Heart right ventricle (tissue), 16 donors: ENCODE measurements around the gene CATSPER3. TPM values are rescaled to one million over a fixed set of nuclear protein-coding genes. Genes with fewer than 3 reads are reported as not detected.
A peak's percentile ranks its signal among the peaks of the same experiment; 100 is the strongest.

Experiments
- ATAC-seq, 8 donors: fragments of 200-7000 bp; cut with Tn5 transposase; one replicate each; pipeline ENCODE4 v1.9.1; 2020; ENCODE audit warnings: mild to moderate bottlenecking in 8 of 8, moderate library complexity in 8 of 8, moderate number of reproducible peaks in 1 of 8
- DNase-seq, 2 donors: peaks; one replicate each; pipeline ENCODE4 v3.0.0-alpha.2; 2020
- H3K27ac ChIP-seq, 10 donors: fragments of 200-600 bp; sonication (generic) in 2 of 10; one replicate each; pipeline versions ENCODE4 v1.5.0 to v1.8.0; 2020 to 2022; ENCODE audit warnings: mild to moderate bottlenecking in 3 of 10
- H3K27me3 ChIP-seq, 7 donors: fragments of 200-600 bp; one replicate each; pipeline ENCODE4 v1.8.0; 2021 to 2022; ENCODE audit warnings: mild to moderate bottlenecking in 2 of 7
- H3K36me3 ChIP-seq, 9 donors: fragments of 200-600 bp; sonication (generic) in 1 of 9; one replicate each; pipeline versions ENCODE4 v1.5.0 to v1.8.0; 2020 to 2022; ENCODE audit warnings: mild to moderate bottlenecking in 2 of 9
- H3K4me1 ChIP-seq, 9 donors: fragments of 200-600 bp; sonication (generic) in 1 of 9; one replicate each; pipeline versions ENCODE4 v1.5.0 to v1.8.0; 2020 to 2022; ENCODE audit warnings: mild to moderate bottlenecking in 4 of 9
- H3K4me3 ChIP-seq, 10 donors: fragments of 200-600 bp; sonication (generic) in 2 of 10; one replicate each; pipeline versions ENCODE4 v1.5.0 to v1.8.0; 2020 to 2022; ENCODE audit warnings: mild to moderate bottlenecking in 7 of 10, moderate library complexity in 2 of 10
- H3K9me3 ChIP-seq, 11 donors: fragments of 200-600 bp in 10 of 11; sonication (generic) in 2 of 11; one replicate each; pipeline versions ENCODE4 v1.5.0 to v1.8.0; 2013 to 2022; ENCODE audit warnings: mild to moderate bottlenecking in 2 of 11, control low read depth in 1 of 11, moderate library complexity in 1 of 11
- WGBS, 2 donors: extraction: QIAGEN DNeasy Blood & Tissue Kit; methylation state at CpG; one replicate each; pipeline ENCODE4 v1.1.7; 2013; ENCODE audit warnings: inconsistent platforms in 1 of 2; 5-methylcytosine and 5-hydroxymethylcytosine counted together
- intact Hi-C, 10 donors: fragments of 100-400 bp; cut with DNase I; formaldehyde crosslinking; loops; one replicate each; pipeline versions ENCODE4 v1.11.1 to v1.14.2; 2022
- polyA plus RNA-seq, 2 donors: library from polyadenylated mRNA; stranded (reverse); fragments of 200-250 nt; gene quantifications; one replicate each; pipeline ENCODE4 v1.2.3, GENCODE V29; 2013
- total RNA-seq, 10 donors: library from RNA; stranded (reverse); fragmentation: NEBNext Ultra II Directional in 3 of 10; extraction: Animal tissue kit (Norgen Biotek cat#: 25700) in 3 of 10; gene quantifications; one replicate each; pipeline versions ENCODE4 v1.2.1 to v1.2.4, GENCODE V29; 2021 to 2023
- TF ChIP-seq, protein P1 (sequence below), 9 donors: fragments of 200-600 bp; sonication (generic) in 2 of 9; IDR thresholded peaks; one replicate each; pipeline versions ENCODE4 v1.5.0 to v1.8.0; 2021 to 2022; ENCODE audit warnings: antibody characterized with exemption in 9 of 9, mild to moderate bottlenecking in 5 of 9, moderate library complexity in 1 of 9
- donor health status: Arrhythmogenic right ventricular cardiomyopathy.
- donor health status: ischemic (EF 13 %, LVEDD 7.1; RV severe dilation, severe dysfunction).
- donor health status: healthy with polysubstance abuse.
- donor health status: DM: no; HTN: yes; CAD: no.
- donor health status: DM: no; HTN: no; CAD: no.
- donor health status: ischemic (EF 25% LVEDD 6.9; RV normal size, moderate dysfunction).
- donor health status: ischemic (EF 25% LVEDD 5.7; RV mildly dilated, moderate dysfunction).
- donor health status: healthy.
- donor health status: DM: yes; HTN: yes; CAD: no.
- donor health status: Ischemic cardiomyopathy.
- donor health status: ischemic (EF 35%, LVEDD 5.7; RV mildly dilated, moderate dysfunction).
- donor health status: nonischemic (EF 11% LVEDD 7.7; RV severe dilation, severe dysfunction).
- donor health status: DM: yes; HTN: yes; CAD: no.
- donor health status: PGD.
- donor health status: ischemic (EF 29% LVEDD 5.4; RV normal size, mild dysfunction).
- donor health status: nonischemic (EF 23%, LVEDD 6.1; RV moderate dilation, normal function).

Gene CATSPER3
- total and polyA plus RNA-seq, 12 donors: 0.37 to 1.1 (median 0.72) TPM

DNA sequence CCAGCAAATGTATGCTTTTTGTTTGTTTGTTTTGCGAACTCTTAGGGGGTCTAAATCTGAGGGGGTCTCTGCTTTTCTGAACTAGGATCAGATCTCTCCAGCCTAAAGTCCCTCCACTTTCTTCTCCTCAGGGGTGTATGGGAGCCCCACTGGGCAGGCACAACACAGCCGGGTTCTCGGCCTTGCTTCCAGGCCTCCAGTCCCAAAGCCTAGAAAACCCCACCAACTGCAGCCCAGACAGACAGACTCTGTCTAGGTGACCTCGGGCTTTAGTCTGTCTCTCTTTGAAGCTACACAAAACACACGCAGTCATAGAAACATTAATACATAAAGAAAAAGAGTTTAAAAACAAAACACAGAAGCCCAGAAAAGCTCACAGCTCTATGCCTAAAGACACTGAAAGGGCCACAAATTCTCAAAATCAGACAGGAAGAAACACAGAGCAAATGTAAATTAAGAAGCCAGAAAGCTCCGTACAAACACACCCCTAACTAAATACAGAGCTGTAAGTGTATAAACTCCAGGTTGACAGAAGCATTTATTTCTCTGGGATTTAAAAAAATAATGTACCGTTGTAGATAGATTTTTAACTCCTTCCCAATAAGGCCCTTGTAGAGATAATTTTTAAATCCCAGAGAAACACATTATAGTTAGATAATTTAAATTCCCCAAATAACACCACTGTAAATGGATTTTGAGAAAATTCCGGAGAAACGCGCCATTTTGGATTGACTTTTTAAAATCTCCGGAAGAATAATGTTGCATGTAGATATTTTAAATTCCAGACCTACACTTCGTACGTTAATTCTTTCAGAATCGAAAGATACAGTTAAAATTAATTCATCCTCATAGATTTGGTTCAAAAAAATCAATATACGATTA, 64.3 kb downstream of the CATSPER3 start:
- 17 to 29% methylated on average over 15 of the region's 15 CpGs for WGBS, 2 donors
- TF ChIP-seq, protein P1, sequence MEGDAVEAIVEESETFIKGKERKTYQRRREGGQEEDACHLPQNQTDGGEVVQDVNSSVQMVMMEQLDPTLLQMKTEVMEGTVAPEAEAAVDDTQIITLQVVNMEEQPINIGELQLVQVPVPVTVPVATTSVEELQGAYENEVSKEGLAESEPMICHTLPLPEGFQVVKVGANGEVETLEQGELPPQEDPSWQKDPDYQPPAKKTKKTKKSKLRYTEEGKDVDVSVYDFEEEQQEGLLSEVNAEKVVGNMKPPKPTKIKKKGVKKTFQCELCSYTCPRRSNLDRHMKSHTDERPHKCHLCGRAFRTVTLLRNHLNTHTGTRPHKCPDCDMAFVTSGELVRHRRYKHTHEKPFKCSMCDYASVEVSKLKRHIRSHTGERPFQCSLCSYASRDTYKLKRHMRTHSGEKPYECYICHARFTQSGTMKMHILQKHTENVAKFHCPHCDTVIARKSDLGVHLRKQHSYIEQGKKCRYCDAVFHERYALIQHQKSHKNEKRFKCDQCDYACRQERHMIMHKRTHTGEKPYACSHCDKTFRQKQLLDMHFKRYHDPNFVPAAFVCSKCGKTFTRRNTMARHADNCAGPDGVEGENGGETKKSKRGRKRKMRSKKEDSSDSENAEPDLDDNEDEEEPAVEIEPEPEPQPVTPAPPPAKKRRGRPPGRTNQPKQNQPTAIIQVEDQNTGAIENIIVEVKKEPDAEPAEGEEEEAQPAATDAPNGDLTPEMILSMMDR (IDR thresholded peaks at IDR 0.05): no peak
- no peak overlapping the region for H3K27ac ChIP-seq
- no peak for DNase-seq
- peak overlapping the region in 4 of 10 donors; percentile 18 to 48 (median 39) for H3K4me3 ChIP-seq
- ATAC-seq: no peak
- intact Hi-C loops: loop anchor here in 1 of 10 donors (10.0 kb wide), 1 partner anchor 153 kb away; no protein-coding TSS in a partner anchor
- H3K27me3 ChIP-seq: peaks cover 55 to 100% (median 98%) of the 10 kb centered on the region in 7 donors
- H3K4me1 ChIP-seq: peaks cover 9 to 60% (median 48%) of the 10 kb centered on the region in 9 donors
- no peaks in the 10 kb centered on the region for H3K9me3 ChIP-seq
- no peaks in the 10 kb centered on the region for H3K36me3 ChIP-seq

DNA sequence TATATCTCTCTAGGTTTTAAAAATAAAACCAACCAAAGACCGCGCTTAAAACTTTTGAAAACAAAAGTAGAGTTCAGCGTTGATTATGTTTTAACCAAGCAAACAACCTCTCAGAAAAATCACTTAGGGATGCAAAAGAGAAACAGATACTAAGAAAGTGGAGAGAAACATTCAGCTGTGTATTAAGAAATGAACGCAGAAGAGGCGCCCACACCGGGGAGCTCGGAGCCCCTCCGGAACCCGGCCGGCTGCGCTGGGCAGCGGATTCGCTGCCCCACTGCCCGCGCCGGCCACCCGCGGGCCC, 64.9 kb downstream of the CATSPER3 start:
- H3K4me3 ChIP-seq: peak overlapping the region in 8 of 10 donors; percentile 18 to 57 (median 39)
- peaks cover 9 to 60% (median 46%) of the 10 kb centered on the region in 9 donors for H3K4me1 ChIP-seq
- ATAC-seq: no peak
- H3K27ac ChIP-seq: no peak overlapping the region
- intact Hi-C loops: loop anchor here in 1 of 10 donors (10.0 kb wide), 1 partner anchor 152 kb away; no protein-coding TSS in a partner anchor
- H3K27me3 ChIP-seq: peaks cover 56 to 100% (median 98%) of the 10 kb centered on the region in 7 donors
- WGBS, 2 donors: 4 to 6% methylated on average over 18 of the region's 18 CpGs
- no peaks in the 10 kb centered on the region for H3K9me3 ChIP-seq
- TF ChIP-seq, protein P1 (IDR thresholded peaks at IDR 0.05): no peak
- DNase-seq: no peak
- no peaks in the 10 kb centered on the region for H3K36me3 ChIP-seq

DNA sequence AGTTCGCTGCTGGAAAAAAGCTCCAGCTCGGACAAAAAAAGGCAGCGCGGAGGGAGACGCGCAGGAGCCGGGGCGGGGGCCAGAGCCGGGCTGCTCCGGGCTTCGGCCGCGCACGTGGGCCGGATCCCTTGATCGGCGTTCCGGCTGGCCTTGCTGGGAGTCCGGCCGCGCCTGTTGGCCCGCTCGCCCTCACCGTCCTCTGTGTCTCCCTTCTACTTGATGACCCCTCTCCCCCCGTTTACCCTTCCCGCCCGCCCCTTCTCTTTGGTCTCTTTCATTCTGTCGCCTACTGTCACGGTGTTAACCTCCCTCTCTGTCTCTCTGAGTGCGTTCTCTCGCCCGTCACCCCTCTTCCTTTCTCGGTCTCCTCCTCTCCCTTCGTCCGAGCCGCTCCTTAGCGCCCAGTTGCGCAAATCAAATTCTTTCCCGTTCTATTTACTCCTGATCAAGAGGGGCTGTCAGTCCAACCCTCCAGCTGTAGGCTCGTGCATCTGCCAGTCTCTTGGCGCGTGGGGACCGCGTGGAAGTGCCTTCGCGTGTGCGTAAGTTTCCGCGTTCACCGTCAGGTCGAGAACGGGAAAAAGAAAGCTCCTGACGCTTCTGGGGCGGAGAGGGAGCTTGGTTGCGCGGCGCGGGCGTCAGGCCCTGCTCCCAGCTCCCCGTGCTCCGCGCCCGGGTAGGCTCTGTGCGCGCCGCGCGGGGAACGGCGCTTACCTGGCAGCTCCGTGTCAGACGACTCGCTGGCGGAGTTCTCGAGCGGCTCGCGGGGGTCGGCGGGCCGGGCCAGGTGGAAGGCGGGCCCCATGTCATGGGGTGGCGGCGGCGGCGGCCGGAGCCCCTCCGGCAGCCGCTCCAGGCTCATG, 65.5 kb downstream of the CATSPER3 start:
- no peak for DNase-seq
- Histone ChIP-seq H3K27ac (no peak overlapping the region), H3K27me3 (peaks cover 56 to 100% (median 98%) of the 10 kb centered on the region in 7 donors), H3K9me3 (no peaks in the 10 kb centered on the region), H3K4me1 (peaks cover 9 to 55% (median 40%) of the 10 kb centered on the region in 9 donors), H3K4me3 (peak overlapping the region; percentile 12 to 57 (median 38)), H3K36me3 (no peaks in the 10 kb centered on the region)
- ATAC-seq: no peak
- TF ChIP-seq, protein P1 (IDR thresholded peaks at IDR 0.05): no peak
- WGBS, 2 donors: 1% methylated on average over 87 to 89 of the region's 89 CpGs
- intact Hi-C loops: loop anchor here in 1 of 10 donors (10.0 kb wide), 1 partner anchor 152 kb away; no protein-coding TSS in a partner anchor

DNA sequence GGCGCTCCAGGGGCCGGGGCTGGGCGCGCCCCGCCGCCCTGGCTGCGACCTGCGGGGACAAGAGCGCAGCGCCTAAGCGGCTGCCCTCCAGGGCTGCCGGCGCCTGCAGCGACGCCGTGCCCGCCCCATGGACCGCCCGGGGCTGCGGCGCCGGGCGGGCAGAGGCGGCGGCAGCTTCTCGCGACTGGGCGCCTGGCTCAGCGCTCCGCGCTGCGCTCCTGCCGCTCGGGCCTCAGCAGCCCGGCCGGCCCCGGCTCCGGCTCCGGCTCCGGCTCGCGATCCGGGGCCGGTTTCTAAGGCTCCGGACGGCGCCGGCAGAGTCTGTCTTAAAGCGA, 66.2 kb downstream of the CATSPER3 start, which contains the start of gene PITX1:
Gene PITX1, minus strand, starts transcription at position 328 of the 335 bp plus-strand sequence. CDS start 347 bp downstream, outside the sequence.
- H3K27me3 ChIP-seq: peaks cover 53 to 100% (median 98%) of the 10 kb centered on the region in 7 donors
- ATAC-seq: peak in 3 of 8 donors; percentile 9 to 38 (median 13)
- H3K27ac ChIP-seq: no peak within 1 kb of the TSS
- intact Hi-C loops: loop anchor here in 1 of 10 donors (10.0 kb wide), 1 partner anchor 151 kb away; no protein-coding TSS in a partner anchor
- peaks cover 9 to 55% (median 40%) of the 10 kb centered on the region in 9 donors for H3K4me1 ChIP-seq
- peak within 1 kb of the TSS; percentile 12 to 57 (median 38) for H3K4me3 ChIP-seq
- no peak for DNase-seq
- 1% methylated on average over 27 to 49 of the region's 49 CpGs for WGBS, 2 donors
- no peaks in the 10 kb centered on the region for H3K9me3 ChIP-seq
- no peaks in the 10 kb centered on the region for H3K36me3 ChIP-seq
- TF ChIP-seq, protein P1 (IDR thresholded peaks at IDR 0.05): no peak
